ENCODE results near the gene AUTS2. TPM values are rescaled to one million over a fixed set of nuclear protein-coding genes. Genes with fewer than 3 reads are reported as not detected.

The AUTS2 gene
- total and polyA plus RNA-seq, 9 of the 15 experiments (the other 6 are each of a cell fraction or from before 2014, with no cell fraction given), result 0.58 TPM; not detected in 8

- no peak overlapping the region for H2AFZ ChIP-seq (ENCODE audit: low read depth, low read length)
- BruUV-seq (replicated peaks), result no TSS peak
- no peak overlapping the region for H3K4me2 ChIP-seq (ENCODE audit: insufficient read depth, low read length)
- H3K27me3 ChIP-seq (ENCODE audit: control insufficient read depth in 2 of 2, insufficient read depth in 2 of 2, low read length in 2 of 2), result no peaks in the 10 kb centered on the region; a peak in 1 of 5 replicates
- intact Hi-C loops (cut with micrococcal nuclease) (no loop called here), in situ Hi-C loops (cut with MboI) (no loop called here)
- H3K79me2 ChIP-seq (ENCODE audit: control insufficient read depth, insufficient read depth, low read length), result no peaks in the 10 kb centered on the region
- CTCF ChIA-PET (ENCODE audit: low intra/inter-chr PET ratio), result no interaction called here
- TF ChIP-seq ZNF668 (CRISPR knock-in tag; IDR thresholded peaks at IDR 0.05), result no peak
- no peak for TF ChIP-seq E4F1 (CRISPR knock-in tag; IDR thresholded peaks at IDR 0.05; ENCODE audit: borderline replicate concordance)
- no peak for TF ChIP-seq HNRNPUL1 (IDR thresholded peaks at IDR 0.05; ENCODE audit: low read length)
- TF ChIP-seq SMAD3 (CRISPR knock-in tag; conservative IDR thresholded peaks at IDR 0.05), result no peak
- no peak for TF ChIP-seq LCOR (CRISPR knock-in tag; IDR thresholded peaks at IDR 0.05)
- TF ChIP-seq ZNF518B (CRISPR knock-in tag; IDR thresholded peaks at IDR 0.05), result no peak
- no peak for TF ChIP-seq ELK1 (CRISPR knock-in tag; IDR thresholded peaks at IDR 0.05)
- no peak for TF ChIP-seq PCBP2 (IDR thresholded peaks at IDR 0.05; ENCODE audit: low read depth, low read length, poor library complexity, severe bottlenecking)
- TF ChIP-seq NR4A1 (CRISPR knock-in tag; IDR thresholded peaks at IDR 0.05), result no peak
- TF ChIP-seq NR4A1 (tag; IDR thresholded peaks at IDR 0.05), result no peak
- TF ChIP-seq PHB (CRISPR knock-in tag; IDR thresholded peaks at IDR 0.05), result no peak
- DNase-seq (ENCODE audit: extremely low read depth in 1 of 4, low spot score in 3 of 4), result no peak
- H3K9me1 ChIP-seq (ENCODE audit: control insufficient read depth, insufficient read depth, low read length), result no peaks in the 10 kb centered on the region
- FAIRE-seq, result no peak
- no peaks in the 10 kb centered on the region for H3K36me3 ChIP-seq (ENCODE audit: control insufficient read depth, insufficient read depth, low read length)
- H3K27ac ChIP-seq (ENCODE audit: extremely low read depth, low read depth, low read length), result no peak overlapping the region
- POLR2A ChIA-PET, result interaction anchor here (0.9 kb wide), 1 partner anchor 36 kb away, joined by 3 read pairs; no protein-coding TSS in a partner anchor
- 0% methylated on average over 3 of the region's 3 CpGs for WGBS (ENCODE audit: insufficient coverage, low coverage, missing lambda C conversion rate)
- H4K20me1 ChIP-seq (replicated peaks; ENCODE audit: control insufficient read depth, insufficient read depth, low read length), result no peaks in the 10 kb centered on the region
- no peak for ATAC-seq
- H3K4me1 ChIP-seq (replicated peaks in 1 of 2; ENCODE audit: control insufficient read depth in 2 of 2, insufficient read depth in 2 of 2, low read length in 2 of 2), result no peaks in the 10 kb centered on the region
- no peak overlapping the region for H3K4me3 ChIP-seq
- H3K9ac ChIP-seq (ENCODE audit: insufficient read depth in 1 of 2, low read depth in 2 of 2, low read length in 2 of 2), result no peak overlapping the region
- H3K9me3 ChIP-seq (replicated peaks; ENCODE audit: control insufficient read depth, insufficient read depth, low read depth, low read length), result no peaks in the 10 kb centered on the region
These were observed 353.2 kb downstream of the AUTS2 start for GRCh38 chr7:69951458-69951857.
